GM10847 (cell line): ENCODE data around the gene SERINC3.

Source experiments
- POLR2A ChIP-seq: IDR thresholded peaks from 2 replicates; pipeline ENCODE4 v1.6.1; 2011; ENCODE audit not compliant: insufficient read length; ENCODE audit errors: extremely low read depth

Gene SERINC3

DNA sequence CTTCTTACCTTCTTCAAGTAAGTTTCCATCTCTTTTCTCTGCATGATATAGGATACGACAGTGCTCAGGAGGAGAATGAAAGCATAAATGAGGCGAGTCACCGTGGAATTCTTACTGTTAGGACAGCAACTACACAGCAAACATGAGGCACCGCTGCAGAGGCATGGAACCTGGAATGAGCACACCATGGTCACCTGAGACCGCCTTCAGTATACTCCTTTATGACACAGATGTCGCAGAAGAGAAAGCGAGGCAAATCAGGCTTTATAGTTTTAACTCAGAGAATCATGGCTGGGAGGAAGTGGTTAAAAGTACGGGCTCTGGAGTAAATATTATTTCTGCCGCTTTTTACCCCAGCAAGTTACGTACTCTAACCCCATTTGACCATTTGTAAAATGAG lies 8.0 kb downstream of the SERINC3 start:
- TF ChIP-seq POLR2A = no peak

DNA sequence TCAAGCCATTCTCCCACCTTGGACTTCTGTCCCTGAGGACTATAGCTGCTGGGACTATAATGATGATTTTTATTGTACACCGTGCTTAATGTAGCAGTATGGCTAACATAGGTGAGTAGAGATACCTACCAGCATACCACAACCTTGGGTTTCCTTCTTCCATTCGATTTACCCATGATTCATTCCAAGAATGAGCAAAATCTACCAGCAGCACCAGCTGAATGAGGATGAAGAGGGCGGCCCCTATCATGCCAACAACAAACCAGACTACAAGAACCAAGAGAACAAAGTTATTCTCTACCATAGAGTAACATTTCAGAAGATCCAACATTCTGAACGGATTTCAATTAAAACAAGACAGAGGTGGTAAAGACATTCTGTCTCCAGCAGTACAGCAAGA lies 12.1 kb downstream of the SERINC3 start:
- TF ChIP-seq POLR2A = no peak

DNA sequence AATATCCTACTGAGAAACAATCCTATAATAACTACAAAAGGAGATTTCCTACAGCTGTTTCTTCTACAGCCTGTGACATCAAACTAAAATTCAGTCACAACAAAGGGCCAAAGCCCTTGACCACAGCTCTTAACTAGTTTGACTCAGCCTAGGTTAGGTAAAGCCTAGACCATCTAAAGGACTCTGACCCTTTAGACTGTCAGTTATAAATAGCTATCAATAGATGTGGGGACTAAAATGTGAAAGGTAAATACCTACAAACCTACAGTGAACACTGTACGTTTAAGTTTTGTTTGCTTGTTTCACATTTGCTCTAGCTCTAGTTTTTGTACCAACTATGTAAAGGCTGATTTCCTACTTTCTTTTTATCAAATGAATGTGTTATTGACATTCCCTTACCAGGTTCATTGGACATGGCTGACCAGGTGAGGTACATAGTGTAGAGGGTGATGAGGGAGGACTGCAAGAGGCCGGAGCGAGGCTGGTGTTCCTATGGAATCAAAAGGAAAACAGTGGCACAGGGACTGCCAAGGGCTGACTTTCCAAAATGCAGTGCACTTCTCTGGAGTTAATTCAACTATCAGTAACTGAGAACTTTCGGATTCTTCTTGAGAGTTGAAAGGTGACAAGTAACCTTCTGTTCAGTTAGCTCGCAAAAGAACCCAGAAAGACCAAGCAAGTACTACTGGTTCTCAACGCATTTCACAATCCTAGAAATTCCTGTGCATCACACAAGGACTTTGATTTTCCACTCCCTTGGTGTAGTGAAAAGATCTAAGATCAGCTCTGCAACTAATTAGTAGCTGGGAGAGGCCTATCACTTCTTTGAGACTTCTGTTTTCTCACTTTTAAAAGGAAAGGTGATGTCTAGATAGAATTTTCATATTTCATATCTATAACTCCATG lies 17.2 kb downstream of the SERINC3 start:
- TF ChIP-seq POLR2A = no peak

DNA sequence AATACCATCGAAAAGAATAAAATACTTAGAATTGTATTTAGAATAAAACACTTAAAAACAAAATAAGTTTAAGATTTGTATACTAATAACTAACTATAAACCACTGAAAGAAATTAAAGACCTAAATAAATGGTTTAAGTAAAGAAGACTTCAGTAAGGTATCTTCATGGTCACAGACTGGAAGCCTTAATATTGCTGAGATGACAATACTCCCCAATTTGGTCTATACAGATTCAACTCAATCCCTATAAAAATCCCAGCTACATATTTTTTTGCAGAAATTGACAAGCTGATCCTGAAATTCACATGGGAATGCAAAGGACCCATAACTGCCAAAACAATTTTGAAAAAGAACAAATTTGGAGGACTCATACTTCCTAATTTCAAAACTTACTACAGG lies 18.9 kb downstream of the SERINC3 start:
- no peak for TF ChIP-seq POLR2A

DNA sequence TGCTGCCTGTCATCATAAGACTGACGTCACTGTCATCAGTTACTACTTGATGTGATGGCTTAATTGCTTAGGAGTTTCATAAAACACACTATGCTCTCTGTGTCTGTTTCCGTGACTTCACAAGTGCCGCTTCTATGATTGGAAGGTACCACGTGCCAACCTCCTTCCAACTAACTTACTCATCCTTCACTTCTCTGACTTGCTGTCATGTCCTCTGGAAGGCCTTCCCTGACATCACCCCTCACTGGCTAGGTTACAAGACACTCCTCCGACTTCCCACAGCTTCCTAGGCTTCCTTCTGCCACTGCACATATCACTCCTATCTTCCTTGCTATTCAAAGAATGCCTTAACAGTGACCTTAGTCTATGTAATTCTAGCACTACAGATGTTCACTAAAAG lies 20.4 kb downstream of the SERINC3 start:
- TF ChIP-seq POLR2A = no peak

DNA sequence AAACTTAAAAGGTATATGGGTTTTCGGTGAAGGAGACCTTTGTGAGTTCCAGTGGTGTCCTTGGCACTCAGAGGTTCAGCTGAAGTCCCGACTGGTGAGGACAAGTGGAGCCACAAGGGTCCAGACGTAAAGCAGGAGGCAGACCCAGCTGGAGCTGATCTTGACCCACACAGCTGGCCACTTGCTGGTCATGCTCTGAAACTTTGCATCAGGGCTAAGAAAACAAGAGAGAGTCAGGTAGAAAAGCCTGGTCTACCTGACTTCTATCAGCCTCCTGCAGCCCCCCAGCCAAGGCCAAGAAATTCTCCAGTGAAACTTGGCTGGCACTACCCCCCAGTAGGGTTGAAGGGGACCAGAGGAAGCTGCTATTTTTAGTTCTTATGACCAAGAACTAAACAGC lies 21.6 kb downstream of the SERINC3 start:
- no peak for TF ChIP-seq POLR2A

DNA sequence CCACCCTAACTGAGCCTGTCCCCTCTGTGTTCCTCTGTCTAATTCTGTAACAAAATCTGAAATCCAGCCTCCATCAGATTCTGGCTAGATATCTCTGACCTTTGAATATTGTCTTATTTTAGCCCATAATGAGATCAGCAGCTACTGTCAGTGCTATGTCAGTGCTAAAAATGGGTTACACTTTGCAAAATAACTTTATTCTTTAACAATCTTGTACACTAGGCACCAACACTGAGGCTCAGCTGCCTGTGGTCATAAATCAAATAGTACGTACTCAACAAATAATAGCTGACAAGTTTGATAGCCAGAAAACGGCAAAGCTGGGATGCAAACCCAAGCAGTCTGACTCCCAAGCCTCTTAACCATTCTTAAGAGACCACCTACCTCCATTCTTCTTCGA lies 24.1 kb downstream of the SERINC3 start:
- TF ChIP-seq POLR2A = no peak

DNA sequence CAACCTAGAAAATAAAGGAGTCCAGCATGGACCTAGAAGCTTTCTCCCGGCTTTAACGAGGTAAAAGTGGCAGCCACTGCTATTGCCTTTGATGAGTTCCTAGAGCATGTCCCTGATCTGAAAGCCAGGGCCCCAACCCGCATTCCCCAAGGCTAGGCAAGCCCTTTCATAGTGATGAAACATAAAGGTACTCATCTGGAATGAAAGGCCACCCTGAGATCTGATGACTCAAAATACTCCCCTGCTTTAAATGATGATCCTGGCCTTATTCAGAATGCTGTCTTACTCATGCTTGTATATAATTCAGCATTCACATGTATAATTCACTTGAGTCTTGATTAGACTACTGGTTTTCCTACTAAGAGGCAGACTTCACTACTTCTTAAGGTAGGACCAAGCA lies 24.9 kb downstream of the SERINC3 start:
- no peak for TF ChIP-seq POLR2A

DNA sequence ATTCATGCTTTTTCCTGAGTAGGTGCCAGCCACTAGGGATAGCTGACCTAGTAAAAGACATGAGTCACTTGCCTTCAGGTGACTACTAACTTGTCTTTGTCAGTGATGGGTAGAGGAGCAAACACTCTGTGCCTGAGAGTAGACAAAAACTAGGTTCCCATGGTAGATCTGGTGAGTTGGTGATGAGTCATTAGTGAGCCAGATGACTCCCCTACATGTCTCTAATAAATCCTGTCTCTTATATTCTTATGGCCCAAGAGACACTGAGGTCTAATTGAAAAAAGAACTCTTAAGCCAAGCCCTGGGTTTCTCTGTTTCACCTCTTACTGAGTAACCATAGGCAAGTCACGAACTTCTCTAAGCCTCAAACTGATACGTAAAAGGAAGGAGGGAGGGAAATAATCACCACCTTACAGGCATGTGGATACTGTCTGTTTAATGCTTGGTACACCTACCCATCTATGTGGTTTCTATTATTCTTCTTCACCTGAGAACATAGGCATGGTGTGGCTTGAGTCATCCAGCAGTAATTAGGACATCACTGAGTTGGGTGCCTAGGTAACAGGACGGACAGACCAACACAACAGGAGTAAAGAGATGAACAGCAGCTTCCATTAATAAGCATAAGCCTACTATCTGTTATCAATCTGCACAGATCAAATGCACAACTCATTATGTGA lies 25.9 kb downstream of the SERINC3 start:
- no peak for TF ChIP-seq POLR2A

DNA sequence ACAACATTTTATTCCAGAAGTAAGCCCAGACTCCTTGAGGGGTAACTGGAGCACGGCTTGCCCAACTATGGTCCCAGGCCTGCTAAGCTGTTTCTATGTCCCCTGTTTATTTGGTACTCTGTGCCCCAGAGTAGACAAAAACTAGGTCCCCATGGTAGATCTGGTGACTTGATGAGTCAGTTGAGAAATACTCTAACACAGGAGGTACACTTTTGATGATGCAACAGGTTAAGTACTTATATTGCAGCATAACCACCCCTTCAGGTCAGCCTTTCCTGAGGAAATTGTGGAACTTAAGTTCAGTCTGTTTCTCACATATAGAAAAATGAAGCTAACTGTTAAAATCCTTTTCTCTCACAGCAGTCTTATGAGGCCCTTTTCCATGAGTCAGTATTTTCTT lies 26.6 kb downstream of the SERINC3 start:
- no peak for TF ChIP-seq POLR2A

DNA sequence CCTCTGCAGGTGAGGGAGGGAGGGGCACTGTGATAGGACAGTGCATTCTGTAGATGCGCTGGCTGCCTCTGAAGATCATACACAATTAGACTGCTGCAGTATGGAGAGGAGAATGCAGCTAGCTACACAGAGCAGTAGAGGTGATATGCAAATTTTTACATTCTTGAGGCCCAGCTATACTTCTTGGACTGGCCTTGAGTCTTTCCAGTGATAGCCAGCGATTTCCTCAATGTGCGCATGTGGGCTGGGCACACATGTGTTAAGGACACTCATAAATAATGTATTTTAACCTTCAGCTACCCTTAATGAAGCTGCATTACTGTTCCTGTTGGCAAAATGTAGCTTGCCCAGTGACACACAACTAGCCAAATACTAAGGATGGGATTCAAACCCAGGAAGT lies 27.2 kb downstream of the SERINC3 start:
- TF ChIP-seq POLR2A = no peak

DNA sequence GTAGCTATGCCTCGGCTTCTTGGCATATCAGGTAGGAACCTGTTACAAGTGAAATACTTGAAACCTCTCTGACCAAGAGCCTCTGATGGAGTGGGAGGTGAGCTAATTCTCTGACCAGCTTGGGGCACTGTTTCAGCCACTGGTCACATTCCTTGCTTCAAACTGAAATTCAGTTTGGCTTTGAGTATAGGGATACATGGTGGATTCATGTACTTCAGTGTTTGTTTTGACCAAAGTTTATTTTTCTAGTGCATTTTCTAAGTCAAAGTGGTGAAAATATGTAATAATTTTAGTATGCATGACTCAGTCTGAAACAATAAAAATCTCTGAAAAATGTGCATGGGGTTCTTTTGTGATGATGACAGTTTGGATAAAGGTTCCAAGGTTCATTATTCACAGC lies 27.6 kb downstream of the SERINC3 start:
- TF ChIP-seq POLR2A = no peak

DNA sequence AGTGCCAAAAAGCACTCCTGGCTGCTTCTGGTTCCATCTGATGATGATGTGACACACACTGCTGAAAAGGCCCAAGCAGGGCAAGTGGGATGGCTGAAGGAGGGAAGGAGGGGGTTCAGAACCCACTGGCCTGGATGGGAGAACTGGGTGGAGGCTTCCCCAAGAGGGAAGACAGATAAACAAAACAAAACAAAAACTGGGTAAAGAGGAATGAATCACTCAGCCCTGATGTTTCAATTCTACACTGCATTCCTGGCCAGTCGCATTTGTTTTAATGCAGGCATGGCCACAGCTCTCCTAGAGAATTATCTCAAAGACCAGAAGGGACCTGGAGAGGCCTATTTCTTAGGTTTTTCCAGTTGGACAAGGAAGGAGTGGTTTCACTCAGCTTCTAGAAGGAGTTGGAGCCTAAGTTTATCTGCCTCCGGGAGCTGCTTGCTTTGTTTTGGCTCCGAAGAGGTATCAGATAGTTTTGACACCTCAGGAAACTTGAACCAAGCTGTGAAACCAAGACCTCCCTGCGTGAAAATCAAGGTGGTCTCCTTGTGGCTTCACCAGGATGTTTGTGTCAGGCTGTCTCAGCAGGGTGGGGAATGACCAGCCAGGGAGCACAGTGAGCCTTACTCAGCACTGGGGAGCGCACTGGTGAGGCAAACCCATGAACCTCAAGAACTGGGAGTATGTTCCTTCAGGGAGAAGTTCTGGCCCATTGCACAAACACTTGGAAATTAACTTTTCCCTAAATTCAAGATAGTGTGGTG lies 30.1 kb downstream of the SERINC3 start:
- no peak for TF ChIP-seq POLR2A

DNA sequence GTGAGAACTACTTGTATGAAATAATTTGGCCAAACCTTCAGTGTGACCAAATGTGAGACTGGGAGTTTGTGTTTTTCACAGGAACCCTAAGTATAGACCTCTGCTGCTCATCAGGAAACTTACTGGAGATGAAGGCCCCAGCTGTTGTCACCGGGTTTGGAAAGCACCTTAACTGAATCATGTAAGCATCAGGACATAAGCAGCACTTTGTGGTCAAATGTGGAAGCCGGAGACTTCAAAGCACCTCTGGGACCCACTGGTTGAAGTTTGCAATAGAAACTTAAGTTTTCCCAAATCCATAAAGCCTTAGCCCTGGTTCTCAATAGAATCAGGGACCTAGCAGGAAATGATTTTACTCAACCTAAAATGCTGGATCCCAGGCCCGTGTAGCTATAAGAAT lies 31.9 kb downstream of the SERINC3 start:
- TF ChIP-seq POLR2A = no peak

DNA sequence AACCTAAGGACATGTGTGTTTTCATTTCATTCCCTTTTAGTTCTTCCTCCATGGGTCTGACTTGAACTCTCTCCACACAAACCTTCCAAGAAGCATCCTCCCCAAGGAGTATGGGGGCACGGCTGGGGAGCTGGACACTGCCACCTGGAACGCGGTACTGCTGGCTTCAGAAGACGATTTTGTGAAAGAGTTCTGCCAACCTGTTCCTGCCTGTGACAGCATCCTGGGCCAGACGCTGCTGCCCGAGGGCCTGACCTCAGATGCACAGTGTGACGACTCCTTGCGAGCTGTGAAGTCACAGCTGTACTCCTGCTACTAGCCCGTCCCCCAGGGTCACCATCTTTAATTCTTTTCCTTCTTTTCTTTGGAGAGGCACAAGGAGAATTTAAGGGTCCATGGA lies 32.6 kb downstream of the SERINC3 start:
- TF ChIP-seq POLR2A = no peak

DNA sequence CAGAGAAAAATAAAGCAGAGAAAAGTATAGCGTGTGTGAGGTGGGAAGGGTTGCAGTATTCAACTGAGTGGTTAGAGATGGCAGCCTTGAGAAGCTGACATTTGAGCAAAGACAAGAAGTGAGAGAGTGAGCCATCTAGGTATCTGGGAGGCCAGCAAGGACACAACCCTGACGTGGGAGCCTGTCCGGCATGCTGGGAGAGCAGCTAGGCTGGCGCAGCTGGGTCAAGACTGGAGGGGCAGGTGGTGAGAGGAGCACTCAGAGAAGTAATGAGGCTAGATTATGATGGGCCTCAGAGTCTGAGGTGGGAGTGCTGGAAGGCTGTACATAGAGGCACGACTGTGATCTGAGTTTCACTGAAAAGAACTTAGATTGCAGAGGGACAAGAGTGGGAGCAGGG lies 33.3 kb downstream of the SERINC3 start:
- no peak for TF ChIP-seq POLR2A

DNA sequence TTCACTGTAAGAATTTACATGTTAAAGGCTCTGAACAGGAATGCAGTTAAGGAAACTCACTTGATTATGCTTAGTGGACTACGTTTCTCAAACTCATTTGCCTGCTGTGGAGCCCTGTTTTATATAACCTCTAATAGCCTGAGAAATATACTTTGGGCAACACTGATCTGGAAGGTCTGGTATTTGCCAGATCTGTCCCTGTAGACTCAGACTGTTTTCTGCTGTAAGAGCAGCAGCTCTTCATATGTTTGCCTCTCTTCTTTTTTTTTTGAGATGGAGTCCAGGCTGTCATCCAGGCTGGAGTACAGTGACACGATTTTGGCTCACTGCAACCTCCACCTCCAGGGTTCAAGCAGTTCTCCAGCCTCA lies 36.1 kb downstream of the SERINC3 start:
- no peak for TF ChIP-seq POLR2A
